ENCODE measurements around the gene FOXC2. TPM values are rescaled to one million over a fixed set of nuclear protein-coding genes. Genes with fewer than 3 reads are reported as not detected.

The FOXC2 gene
- total and polyA plus RNA-seq, 9 donors, result 0.13 to 2.0 (median 1.2) TPM

GRCh38 chr16:86542756-86543750, 23.6 kb upstream of the FOXC2 start:
- Histone ChIP-seq H3K27ac (ENCODE audit: low read length) (no peak overlapping the region), H3K4me1 (ENCODE audit: control insufficient read depth, insufficient read depth, low read length) (peaks cover 3% of the 10 kb centered on the region), H3K4me3 (ENCODE audit: low read length) (no peak overlapping the region), H3K9me3 (replicated peaks; ENCODE audit: control insufficient read depth, low read depth, low read length) (no peaks in the 10 kb centered on the region), H3K27me3 (ENCODE audit: control insufficient read depth, insufficient read depth, low read length) (no peaks in the 10 kb centered on the region), H3K36me3 (ENCODE audit: control insufficient read depth, insufficient read depth, low read length) (peaks cover 70% of the 10 kb centered on the region)
- no peak for DNase-seq
- 81% methylated on average over 16 of the region's 21 CpGs for WGBS (ENCODE audit: insufficient coverage)

GRCh38 chr16:86545481-86545880, 21.1 kb upstream of the FOXC2 start:
- H3K4me1 ChIP-seq (ENCODE audit: control insufficient read depth, insufficient read depth, low read length), result peaks cover 3% of the 10 kb centered on the region
- H3K9me3 ChIP-seq (replicated peaks; ENCODE audit: control insufficient read depth, low read depth, low read length), result no peaks in the 10 kb centered on the region
- no peak overlapping the region for H3K4me3 ChIP-seq (ENCODE audit: low read length)
- H3K27ac ChIP-seq (ENCODE audit: low read length), result no peak overlapping the region
- 71% methylated on average over 9 of the region's 12 CpGs for WGBS (ENCODE audit: insufficient coverage)
- H3K36me3 ChIP-seq (ENCODE audit: control insufficient read depth, insufficient read depth, low read length), result peaks cover 70% of the 10 kb centered on the region
- no peak for DNase-seq
- H3K27me3 ChIP-seq (ENCODE audit: control insufficient read depth, insufficient read depth, low read length), result no peaks in the 10 kb centered on the region

- WGBS (ENCODE audit: insufficient coverage), result 55% methylated on average over 18 of the region's 19 CpGs
- peaks cover 3% of the 10 kb centered on the region for H3K4me1 ChIP-seq (ENCODE audit: control insufficient read depth, insufficient read depth, low read length)
- H3K4me3 ChIP-seq (ENCODE audit: low read length), result no peak overlapping the region
- H3K9me3 ChIP-seq (replicated peaks; ENCODE audit: control insufficient read depth, low read depth, low read length), result no peaks in the 10 kb centered on the region
- peaks cover 66% of the 10 kb centered on the region for H3K36me3 ChIP-seq (ENCODE audit: control insufficient read depth, insufficient read depth, low read length)
- no peaks in the 10 kb centered on the region for H3K27me3 ChIP-seq (ENCODE audit: control insufficient read depth, insufficient read depth, low read length)
- no peak overlapping the region for H3K27ac ChIP-seq (ENCODE audit: low read length)
- DNase-seq, result peak; percentile 66
These were observed 20.5 kb upstream of the FOXC2 start for GRCh38 chr16:86545954-86546637.

- Histone ChIP-seq H3K4me1 (ENCODE audit: control insufficient read depth, insufficient read depth, low read length) (peaks cover 3% of the 10 kb centered on the region), H3K9me3 (replicated peaks; ENCODE audit: control insufficient read depth, low read depth, low read length) (no peaks in the 10 kb centered on the region), H3K27me3 (ENCODE audit: control insufficient read depth, insufficient read depth, low read length) (no peaks in the 10 kb centered on the region), H3K4me3 (ENCODE audit: low read length) (no peak overlapping the region), H3K36me3 (ENCODE audit: control insufficient read depth, insufficient read depth, low read length) (peaks cover 64% of the 10 kb centered on the region), H3K27ac (ENCODE audit: low read length) (no peak overlapping the region)
- WGBS (ENCODE audit: insufficient coverage), result 63% methylated on average over 7 of the region's 8 CpGs
- DNase-seq, result peak; percentile 49
These were observed 20.0 kb upstream of the FOXC2 start for GRCh38 chr16:86546638-86547013.

GRCh38 chr16:86547286-86547685, 19.3 kb upstream of the FOXC2 start:
- Histone ChIP-seq H3K27ac (ENCODE audit: low read length) (no peak overlapping the region), H3K36me3 (ENCODE audit: control insufficient read depth, insufficient read depth, low read length) (peaks cover 64% of the 10 kb centered on the region)
- WGBS (ENCODE audit: insufficient coverage), result 89% methylated on average over 7 of the region's 11 CpGs

GRCh38 chr16:86549076-86549892, 17.3 kb upstream of the FOXC2 start:
- Histone ChIP-seq H3K27ac (ENCODE audit: low read length) (no peak overlapping the region), H3K4me1 (ENCODE audit: control insufficient read depth, insufficient read depth, low read length) (peaks cover 6% of the 10 kb centered on the region), H3K27me3 (ENCODE audit: control insufficient read depth, insufficient read depth, low read length) (no peaks in the 10 kb centered on the region), H3K36me3 (ENCODE audit: control insufficient read depth, insufficient read depth, low read length) (peaks cover 55% of the 10 kb centered on the region), H3K4me3 (ENCODE audit: low read length) (no peak overlapping the region), H3K9me3 (replicated peaks; ENCODE audit: control insufficient read depth, low read depth, low read length) (no peaks in the 10 kb centered on the region)
- 65% methylated on average over 6 of the region's 8 CpGs for WGBS (ENCODE audit: insufficient coverage)
- no peak for DNase-seq

More at GRCh38 chr16:86547286-86547685, 19.3 kb upstream of the FOXC2 start:
- no peaks in the 10 kb centered on the region for H3K9me3 ChIP-seq (replicated peaks; ENCODE audit: control insufficient read depth, low read depth, low read length)
- peaks cover 3% of the 10 kb centered on the region for H3K4me1 ChIP-seq (ENCODE audit: control insufficient read depth, insufficient read depth, low read length)
- H3K4me3 ChIP-seq (ENCODE audit: low read length), result no peak overlapping the region
- no peak for DNase-seq
- H3K27me3 ChIP-seq (ENCODE audit: control insufficient read depth, insufficient read depth, low read length), result no peaks in the 10 kb centered on the region

- 98% methylated on average over 7 of the region's 7 CpGs for WGBS (ENCODE audit: insufficient coverage)
- H3K4me3 ChIP-seq (ENCODE audit: low read length), result no peak overlapping the region
- H3K9me3 ChIP-seq (replicated peaks; ENCODE audit: control insufficient read depth, low read depth, low read length), result no peaks in the 10 kb centered on the region
- no peaks in the 10 kb centered on the region for H3K27me3 ChIP-seq (ENCODE audit: control insufficient read depth, insufficient read depth, low read length)
- no peak for DNase-seq
- H3K27ac ChIP-seq (ENCODE audit: low read length), result no peak overlapping the region
- peaks cover 8% of the 10 kb centered on the region for H3K4me1 ChIP-seq (ENCODE audit: control insufficient read depth, insufficient read depth, low read length)
- H3K36me3 ChIP-seq (ENCODE audit: control insufficient read depth, insufficient read depth, low read length), result peaks cover 55% of the 10 kb centered on the region
These were observed 16.8 kb upstream of the FOXC2 start for GRCh38 chr16:86549893-86550190.

- Histone ChIP-seq H3K36me3 (ENCODE audit: control insufficient read depth, insufficient read depth, low read length) (peaks cover 53% of the 10 kb centered on the region), H3K4me3 (ENCODE audit: low read length) (no peak overlapping the region), H3K9me3 (replicated peaks; ENCODE audit: control insufficient read depth, low read depth, low read length) (no peaks in the 10 kb centered on the region), H3K27me3 (ENCODE audit: control insufficient read depth, insufficient read depth, low read length) (no peaks in the 10 kb centered on the region), H3K4me1 (ENCODE audit: control insufficient read depth, insufficient read depth, low read length) (peaks cover 9% of the 10 kb centered on the region), H3K27ac (ENCODE audit: low read length) (no peak overlapping the region)
- 100% methylated on average over 2 of the region's 5 CpGs for WGBS (ENCODE audit: insufficient coverage)
- no peak for DNase-seq
These were observed 16.3 kb upstream of the FOXC2 start for GRCh38 chr16:86550281-86550680.

GRCh38 chr16:86553356-86553755, 13.3 kb upstream of the FOXC2 start:
- H3K4me3 ChIP-seq (ENCODE audit: low read length), result no peak overlapping the region
- peaks cover 18% of the 10 kb centered on the region for H3K4me1 ChIP-seq (ENCODE audit: control insufficient read depth, insufficient read depth, low read length)
- peaks cover 8% of the 10 kb centered on the region for H3K27me3 ChIP-seq (ENCODE audit: control insufficient read depth, insufficient read depth, low read length)
- WGBS (ENCODE audit: insufficient coverage), result 88% methylated on average over 21 of the region's 22 CpGs
- no peak overlapping the region for H3K27ac ChIP-seq (ENCODE audit: low read length)
- peaks cover 30% of the 10 kb centered on the region for H3K36me3 ChIP-seq (ENCODE audit: control insufficient read depth, insufficient read depth, low read length)
- H3K9me3 ChIP-seq (replicated peaks; ENCODE audit: control insufficient read depth, low read depth, low read length), result no peaks in the 10 kb centered on the region
- DNase-seq, result no peak

GRCh38 chr16:86554599-86554916, 12.1 kb upstream of the FOXC2 start:
- WGBS (ENCODE audit: insufficient coverage), result 3% methylated on average over 9 of the region's 10 CpGs
- DNase-seq, result no peak
- Histone ChIP-seq H3K4me3 (ENCODE audit: low read length) (peak overlapping the region; percentile 97), H3K36me3 (ENCODE audit: control insufficient read depth, insufficient read depth, low read length) (peaks cover 20% of the 10 kb centered on the region), H3K9me3 (replicated peaks; ENCODE audit: control insufficient read depth, low read depth, low read length) (no peaks in the 10 kb centered on the region), H3K4me1 (ENCODE audit: control insufficient read depth, insufficient read depth, low read length) (peaks cover 18% of the 10 kb centered on the region), H3K27ac (ENCODE audit: low read length) (peak overlapping the region; percentile 79), H3K27me3 (ENCODE audit: control insufficient read depth, insufficient read depth, low read length) (peaks cover 8% of the 10 kb centered on the region)
